Esophagus mucosa (tissue), 1 donor: ENCODE measurements around the gene EXOSC10. TPM values are rescaled to one million over a fixed set of nuclear protein-coding genes. Genes with fewer than 3 reads are reported as not detected.
"Not testable (repeated sequence)": the region's sequence is repeated elsewhere in the genome, so short reads cannot be mapped to it uniquely, and the experiment has no call there.

Experiments used
- ATAC-seq: fragments of 200-7000 bp; cut with Tn5 transposase; one replicate; pipeline ENCODE4 v1.9.1; 2020
- total RNA-seq: library from RNA; stranded (reverse); gene quantifications from one replicate; pipeline ENCODE4 v1.2.4, GENCODE V29; 2023
- donor health status: DM: yes; HTN: yes; CAD: no.

The EXOSC10 gene
- total RNA-seq, 1 donor from 2014 or later = 35.2 TPM

DNA sequence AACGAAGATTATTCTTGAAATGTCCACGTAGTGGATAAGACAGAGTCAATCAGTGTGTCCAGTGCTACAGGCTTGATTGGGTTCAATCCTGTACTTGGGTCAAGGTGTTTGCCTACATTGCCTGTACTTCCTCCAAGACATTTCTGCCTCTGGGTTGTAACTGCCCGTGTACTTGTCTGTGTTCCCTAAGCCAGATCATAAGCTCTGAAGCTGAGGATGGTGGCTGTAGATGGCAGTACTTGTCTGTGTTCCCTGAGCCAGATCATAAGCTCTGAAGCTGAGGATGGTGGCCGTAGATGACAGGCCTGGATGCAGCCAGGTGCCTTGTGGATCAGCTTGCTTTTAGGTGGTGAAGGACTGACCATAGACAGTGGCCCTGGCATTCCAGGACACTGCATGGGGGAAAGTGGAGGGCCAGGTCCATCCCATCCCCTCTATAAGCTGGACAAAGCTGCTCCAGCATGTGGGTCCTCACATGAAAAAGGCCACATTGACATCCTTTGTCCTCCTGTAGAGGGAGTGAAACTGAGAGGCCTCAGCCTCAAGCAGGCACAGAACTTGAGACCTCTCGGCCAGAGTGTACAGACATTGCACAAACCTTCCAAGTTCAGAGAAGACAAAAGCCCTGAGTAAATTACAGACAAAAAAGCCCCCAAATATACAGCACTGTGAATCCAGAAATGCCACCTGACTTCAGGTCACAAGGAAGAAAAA is 37.9 kb downstream of the EXOSC10 start:
- no peak for ATAC-seq

DNA sequence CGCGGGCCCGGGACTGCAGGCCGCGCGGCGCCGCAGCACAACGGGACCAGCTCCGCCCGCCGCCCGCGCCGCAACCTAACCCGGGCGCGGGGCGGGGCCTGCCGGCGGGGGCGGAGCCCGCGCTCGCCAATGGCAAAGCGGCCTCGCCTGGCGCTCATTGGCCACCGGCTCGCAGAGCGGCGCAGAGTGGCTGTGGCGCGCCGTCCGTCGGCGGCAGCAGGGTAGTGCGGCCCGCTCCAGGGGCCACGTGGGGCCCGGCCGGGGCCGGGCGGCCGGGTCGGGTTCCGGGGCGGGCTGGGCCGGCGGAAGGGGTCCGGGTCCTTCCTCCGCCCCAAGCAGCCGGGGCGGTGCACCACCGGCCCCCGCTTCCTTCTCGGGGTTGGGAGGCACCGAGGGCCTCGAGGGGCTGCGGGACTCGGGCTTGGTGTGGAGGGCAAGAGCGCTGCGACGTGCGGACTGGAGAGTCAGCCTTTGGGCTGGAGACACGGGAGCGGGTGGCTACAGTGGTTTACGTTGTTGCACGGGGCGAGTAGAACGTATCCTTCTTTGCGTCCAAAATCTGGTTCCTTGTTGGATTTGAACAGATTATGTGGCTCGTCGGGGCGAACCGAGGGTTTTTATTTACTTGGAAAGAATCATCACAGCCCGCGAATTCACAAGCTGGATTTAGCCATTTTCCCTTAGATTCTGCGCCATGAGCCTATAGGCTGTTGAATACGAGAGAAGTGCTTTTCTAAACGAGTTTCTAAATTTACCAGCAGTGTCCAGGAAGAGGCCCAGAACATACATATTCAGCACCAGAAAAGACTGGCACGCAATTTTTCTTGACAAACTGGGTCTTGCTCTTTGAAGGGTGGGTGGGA is 39.5 kb downstream of the EXOSC10 start, which contains the start of gene SRM:
Gene SRM, minus strand, starts transcription at position 51 of the 863 bp plus-strand sequence. CDS start 75 bp downstream, outside the sequence.
- peak; percentile 98 for ATAC-seq

DNA sequence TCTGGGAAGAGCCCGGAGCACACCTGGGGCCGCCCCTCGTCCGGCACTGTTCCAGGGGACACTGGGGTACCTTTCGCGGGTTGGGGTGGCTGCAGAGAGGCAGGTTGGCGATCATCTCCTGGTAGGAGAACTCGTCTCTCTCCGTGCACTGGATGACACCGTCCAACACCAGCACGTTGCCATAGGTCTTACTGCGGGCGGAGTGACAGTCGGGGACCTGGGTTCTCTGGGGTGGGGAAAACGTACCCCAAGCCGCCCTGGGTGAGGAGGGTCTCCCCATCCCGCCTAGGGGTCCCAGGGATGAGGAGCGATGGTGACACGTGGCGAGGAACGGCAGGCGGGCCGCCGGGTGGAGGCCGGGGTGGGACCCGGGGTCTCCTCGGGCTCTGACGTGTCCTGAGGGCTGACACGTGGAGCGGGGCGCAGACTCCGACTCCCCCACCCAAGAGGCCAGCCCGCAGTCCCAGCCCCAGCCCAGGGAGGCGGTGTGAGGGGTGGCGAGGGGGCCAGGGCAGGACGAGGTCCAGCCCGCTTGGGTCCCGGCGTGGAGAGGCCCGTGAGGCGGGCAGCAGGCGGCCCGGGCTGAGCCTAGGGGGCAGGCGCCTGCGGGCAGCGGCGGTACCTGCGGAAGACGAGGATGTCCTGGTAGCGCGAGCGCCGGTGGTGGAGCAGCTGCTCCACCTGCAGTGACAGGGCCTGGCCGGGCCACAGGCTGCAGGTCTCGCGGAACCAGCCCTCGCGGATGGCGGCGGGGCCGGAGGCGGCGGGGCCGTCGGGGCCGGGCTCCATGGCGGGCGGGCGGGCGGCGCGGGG is 40.3 kb downstream of the EXOSC10 start:
- peak; percentile 22 for ATAC-seq

DNA sequence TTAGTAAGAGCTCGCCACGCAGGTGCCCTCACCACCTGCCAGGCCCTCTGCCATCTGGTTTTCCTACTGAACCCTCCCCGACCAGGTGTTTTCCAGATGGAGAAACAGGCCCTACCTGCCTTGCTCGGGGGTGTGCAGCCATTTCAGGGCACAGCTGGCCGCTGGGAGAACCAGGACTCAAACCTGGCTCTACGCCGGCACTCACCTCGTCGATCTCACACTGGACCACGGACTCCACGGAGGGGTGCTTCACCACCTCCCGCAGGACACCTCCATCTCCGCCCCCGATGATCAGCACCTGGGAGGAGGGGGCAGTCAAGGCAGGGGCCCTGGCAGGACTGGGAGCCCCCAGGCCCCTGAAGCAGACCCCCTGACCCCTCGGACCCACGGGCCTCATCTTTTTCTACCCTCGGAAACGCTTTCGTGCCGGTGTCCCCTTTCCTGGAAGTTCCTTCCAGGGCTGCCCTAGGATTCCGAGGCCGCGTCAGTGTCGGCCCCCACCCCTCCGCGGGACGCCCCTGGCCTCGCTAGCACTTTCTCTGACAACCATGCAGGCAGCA is 41.0 kb downstream of the EXOSC10 start:
- no peak for ATAC-seq

DNA sequence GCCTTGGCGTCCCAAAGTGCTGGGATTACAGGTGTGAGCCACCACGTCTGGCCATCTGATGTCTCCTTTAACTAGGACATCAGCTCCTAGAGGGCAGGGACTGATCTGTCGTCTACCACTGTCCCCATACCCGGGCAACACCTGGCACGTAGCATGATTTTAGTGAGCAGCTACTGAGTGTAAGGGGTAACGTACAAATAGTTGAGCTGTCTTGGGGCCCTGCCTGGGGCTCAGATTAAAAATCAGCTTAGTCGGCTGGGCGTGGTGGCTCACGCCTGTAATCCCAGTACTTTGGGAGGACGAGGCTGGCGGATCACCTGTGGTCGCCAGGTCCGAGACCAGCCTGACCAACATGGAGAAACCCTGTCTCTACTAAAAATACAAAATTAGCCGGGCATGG is 41.6 kb downstream of the EXOSC10 start:
- no peak for ATAC-seq

DNA sequence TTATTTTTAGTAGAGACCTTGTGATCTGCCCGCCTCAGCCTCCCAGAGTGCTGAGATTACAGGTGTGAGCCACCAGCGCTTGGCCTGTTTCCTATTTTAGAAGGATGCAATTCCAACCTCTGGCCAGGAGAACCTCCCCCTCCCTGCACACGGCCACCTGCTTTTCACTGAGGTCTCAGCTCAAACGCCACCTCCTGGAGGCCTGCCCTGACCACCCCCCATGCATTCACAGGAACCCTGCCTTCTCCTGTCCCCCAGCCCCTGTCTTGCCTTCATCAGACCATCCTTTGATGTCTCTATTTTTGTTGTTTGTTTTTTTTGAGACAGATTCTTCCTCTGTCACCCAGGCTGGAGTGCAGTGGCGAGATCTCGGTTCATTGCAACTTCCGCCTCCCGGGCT is 42.2 kb downstream of the EXOSC10 start:
- no peak for ATAC-seq

DNA sequence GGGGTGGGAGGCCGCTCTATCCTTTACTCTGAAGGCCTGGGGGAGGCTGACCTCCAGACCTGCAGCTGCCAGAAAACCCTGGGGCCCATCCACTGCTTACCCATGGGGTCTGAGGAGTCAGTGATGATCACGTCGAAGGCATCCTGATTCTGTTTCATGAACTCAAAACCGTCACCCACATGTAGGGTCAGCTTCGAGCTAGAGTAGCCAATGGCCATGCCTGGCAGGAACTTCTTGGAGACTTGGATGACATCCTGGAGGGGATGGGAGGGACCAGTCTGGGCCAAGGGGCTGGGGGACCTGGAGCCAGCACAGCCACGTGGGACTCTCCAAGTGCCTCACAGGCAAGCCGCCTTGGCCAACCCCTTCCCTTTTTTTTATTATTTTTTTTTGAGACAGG is 43.2 kb downstream of the EXOSC10 start:
- ATAC-seq = no peak

DNA sequence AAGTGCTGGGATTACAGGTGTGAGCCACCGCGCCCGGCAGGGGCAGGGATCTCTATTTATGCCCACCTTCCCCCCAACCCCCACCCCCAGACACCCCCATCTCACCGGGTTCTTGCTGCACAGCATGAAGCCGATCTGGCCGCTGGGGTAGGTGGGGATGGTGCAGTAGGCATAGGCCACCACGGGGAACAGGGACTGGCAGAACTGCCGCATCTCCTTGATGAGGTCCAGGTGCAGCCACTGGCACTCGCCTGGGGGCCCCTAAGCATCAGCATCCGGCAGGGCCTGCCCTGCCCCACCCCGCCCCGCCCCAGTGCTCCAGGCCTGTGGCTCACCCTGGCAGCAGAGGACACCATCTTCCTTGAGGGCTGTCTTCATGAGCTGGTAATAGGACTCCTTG is 44.0 kb downstream of the EXOSC10 start:
- ATAC-seq = no peak

DNA sequence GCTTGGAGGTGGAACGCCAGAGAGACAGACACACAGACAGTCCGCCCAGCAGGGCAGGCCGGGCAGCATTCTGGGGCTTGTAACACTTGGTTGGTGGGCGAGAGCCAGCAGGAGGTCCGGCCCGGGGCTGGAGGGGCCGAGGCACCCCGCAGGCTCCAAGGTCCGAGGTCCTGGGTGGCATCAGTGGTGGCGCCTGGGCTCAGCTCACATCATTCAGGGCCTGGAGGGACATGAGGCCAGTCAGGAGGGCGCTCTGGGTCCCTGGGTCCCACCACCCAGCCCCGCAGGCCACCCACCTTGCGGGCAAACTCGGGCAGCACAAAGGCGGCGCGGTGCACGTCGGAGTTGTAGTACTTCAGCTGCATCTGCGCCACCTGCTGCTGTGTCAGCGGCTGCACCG is 45.0 kb downstream of the EXOSC10 start:
- ATAC-seq = no peak

DNA sequence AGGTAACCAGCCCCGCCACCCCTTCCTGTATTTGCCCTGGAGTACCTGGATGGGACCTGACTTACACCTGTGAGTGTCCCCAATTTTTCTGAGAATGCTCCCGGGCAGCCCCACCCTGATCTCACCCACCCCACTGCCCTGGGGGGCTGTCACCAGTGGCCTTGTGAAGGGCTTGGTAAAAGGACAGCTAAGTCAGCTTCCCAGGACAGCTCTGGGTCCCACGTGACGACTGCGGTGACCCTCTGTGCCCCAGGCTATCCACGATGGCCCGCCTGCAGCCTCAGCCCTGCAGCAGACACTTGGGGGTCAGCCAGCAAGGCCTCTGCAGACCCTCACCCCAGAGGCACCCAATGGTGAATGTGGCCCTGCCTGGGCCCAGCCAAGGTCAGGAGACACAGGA is 45.5 kb downstream of the EXOSC10 start:
- no peak for ATAC-seq

DNA sequence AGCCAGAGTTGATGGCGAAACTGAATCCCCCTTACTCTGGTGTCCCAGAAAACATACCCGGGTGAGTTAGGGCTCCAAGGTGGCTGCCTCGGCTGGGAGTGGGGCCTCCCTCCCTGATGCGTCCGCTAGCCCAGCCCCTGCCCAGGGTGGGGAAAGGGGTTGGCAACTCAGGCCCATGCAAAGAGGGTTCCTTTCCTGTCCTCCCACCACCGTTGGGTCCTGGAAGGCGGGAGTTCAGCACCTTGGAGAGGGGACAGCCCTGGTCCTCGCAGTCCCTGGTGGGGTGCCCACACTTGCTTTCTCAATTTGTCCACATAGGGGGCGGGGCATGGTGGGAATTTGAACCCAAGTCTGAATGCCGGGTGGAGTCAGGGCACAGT is 45.9 kb downstream of the EXOSC10 start:
- ATAC-seq = peak; percentile 26

DNA sequence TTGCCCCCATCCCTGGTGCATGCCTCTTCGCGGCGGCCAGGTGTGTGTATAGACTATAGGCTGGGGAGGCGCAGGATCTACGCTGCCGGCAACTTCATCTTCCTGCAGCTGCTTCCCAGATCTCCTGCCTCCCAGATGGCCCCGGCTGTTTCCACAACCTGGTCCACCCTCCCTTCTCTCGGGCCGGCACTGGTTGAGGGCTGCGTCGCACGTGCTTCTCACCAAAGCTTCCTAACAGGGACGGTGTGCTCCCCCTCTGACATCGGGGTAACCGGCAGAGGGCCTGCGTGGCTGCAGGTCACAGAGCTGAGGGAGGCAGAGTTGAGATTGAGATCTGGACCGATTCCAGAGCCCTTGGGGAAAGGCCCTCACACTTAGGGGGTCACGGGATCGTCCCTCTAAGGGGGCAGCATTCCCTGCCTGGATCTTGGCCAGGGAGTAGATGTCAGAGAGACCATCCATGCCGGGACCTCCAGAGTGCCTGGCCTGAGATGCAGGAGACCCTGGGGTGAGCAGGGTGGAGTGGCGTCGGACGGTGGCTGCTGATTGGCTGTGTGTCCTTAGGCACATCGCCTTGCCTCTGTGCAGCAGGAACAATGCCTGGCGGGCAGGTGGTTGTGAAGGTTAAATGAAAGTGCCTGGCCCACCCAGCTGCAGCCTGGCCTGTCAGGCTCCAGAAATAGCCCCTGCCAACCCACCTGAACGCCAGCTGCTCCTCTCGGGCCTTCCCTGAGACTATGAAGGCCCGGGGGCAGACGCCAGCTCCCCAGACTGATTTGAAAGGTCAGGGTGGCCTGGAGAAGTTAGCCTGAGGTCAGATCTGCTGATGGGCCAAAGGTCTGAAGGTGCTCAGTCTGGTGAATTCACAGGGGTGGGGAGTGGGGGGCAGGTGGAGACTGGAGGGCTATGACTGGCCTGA is 46.6 kb downstream of the EXOSC10 start:
- ATAC-seq = peak; percentile 25

DNA sequence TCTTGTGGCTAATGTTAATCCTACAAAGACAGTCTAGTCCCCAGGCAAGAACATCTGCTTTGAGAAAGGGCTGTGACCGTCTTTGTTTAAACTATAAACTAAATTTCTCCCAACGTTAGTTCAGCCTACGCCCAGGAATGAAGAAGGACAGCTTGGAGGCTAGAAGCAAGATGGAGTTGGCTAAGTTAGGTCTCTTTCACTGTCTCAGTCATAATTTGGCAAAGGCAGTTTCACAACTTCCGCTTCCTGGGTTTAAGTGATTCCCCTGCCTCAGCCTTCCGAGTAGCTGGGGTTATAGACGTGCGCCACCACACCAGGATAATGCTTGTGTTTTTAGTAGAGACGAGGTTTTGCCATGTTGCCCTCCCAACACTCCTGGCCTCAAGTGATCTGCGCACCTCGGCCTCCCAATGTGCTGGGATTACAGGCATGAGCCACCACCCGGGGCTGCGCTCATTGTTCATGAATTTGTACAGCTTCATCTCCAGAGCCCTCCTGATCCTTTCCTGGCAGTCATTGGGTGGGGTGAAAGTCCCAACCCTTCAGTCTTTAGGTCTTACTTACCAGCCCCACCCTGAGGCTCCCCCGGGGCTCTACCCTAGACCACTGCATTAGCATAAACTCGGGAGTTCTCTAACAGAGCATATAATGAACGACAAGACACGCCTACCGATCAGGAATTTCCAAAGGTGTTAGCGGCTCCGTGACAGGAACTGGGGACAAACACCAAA is 47.7 kb downstream of the EXOSC10 start:
- peak; percentile 19 for ATAC-seq

DNA sequence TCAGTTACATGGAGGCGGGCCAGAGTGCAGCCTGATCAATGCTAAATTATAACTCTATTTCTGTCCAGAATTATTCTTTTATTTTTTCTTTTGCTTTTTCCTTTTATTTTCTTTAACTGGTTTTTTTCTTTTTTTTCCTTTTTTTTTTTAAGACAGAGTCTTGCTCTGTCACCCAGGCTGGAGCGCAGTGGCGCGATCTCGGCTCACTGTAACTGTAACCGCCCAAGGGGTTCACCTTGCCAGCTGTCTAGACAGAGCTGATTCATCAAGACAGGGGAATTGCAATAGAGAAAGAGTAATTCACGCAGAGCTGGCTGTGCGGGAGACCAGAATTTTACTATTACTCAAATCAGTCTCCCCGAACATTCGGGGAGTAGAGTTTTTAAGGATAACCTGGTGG is 48.5 kb downstream of the EXOSC10 start:
- not testable (repeated sequence) for ATAC-seq

DNA sequence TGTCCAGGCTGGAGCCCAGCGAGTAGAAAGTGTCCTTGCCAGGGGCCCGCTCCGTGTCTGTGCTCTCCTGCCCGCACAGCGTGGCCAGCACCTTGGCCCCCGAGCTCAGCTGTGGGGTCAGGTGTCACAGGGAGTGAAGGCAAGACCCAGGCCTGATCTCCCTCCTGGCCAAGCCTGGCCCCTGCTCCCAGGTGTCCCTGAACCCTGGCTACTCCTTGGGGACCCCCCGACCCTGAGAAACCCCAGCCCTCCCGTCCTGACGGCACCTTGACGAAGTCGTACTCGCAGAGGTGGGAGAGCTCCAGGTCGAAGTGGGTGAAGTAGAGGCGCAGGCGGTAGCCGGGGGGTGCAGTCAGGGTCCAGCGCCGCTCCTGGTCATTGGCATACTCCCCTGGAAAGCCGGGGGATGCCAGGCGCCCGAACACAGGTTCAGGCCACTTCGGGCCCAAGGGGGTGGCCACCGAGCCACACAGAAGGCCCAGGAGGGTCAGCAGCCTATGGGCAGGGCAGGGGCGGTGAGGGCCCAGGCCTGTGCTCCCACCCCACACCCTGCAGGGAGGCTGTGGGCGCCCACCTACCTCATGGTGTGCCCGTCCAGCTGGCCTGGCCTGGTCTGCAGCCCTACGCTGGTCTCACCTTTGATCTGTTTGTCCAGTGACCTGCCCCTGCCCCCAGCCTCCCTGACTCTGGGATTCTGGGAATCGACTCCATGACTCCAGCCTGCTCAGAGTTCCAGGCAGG is 52.9 kb downstream of the EXOSC10 start, which contains the start of gene MASP2:
Gene MASP2, minus strand, starts transcription at position 615 of the 741 bp plus-strand sequence. Its CDS starts 32 bp downstream, at position 583.
- ATAC-seq = peak; percentile 20

DNA sequence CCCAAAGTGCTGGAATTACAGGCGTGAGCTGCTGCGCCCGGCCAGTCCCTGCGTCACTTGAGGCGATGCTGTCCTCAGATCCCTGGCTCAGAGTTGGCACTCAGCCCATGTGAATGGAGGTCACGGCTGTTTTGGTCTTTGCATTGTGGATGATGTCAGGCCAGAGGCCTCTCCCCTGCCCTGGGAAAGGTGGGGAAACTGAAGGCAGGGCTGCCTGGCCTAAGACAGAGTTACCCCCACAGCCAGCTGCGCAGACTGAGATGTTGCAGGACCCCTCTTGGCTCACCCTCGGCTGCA is 53.5 kb downstream of the EXOSC10 start:
- no peak for ATAC-seq

DNA sequence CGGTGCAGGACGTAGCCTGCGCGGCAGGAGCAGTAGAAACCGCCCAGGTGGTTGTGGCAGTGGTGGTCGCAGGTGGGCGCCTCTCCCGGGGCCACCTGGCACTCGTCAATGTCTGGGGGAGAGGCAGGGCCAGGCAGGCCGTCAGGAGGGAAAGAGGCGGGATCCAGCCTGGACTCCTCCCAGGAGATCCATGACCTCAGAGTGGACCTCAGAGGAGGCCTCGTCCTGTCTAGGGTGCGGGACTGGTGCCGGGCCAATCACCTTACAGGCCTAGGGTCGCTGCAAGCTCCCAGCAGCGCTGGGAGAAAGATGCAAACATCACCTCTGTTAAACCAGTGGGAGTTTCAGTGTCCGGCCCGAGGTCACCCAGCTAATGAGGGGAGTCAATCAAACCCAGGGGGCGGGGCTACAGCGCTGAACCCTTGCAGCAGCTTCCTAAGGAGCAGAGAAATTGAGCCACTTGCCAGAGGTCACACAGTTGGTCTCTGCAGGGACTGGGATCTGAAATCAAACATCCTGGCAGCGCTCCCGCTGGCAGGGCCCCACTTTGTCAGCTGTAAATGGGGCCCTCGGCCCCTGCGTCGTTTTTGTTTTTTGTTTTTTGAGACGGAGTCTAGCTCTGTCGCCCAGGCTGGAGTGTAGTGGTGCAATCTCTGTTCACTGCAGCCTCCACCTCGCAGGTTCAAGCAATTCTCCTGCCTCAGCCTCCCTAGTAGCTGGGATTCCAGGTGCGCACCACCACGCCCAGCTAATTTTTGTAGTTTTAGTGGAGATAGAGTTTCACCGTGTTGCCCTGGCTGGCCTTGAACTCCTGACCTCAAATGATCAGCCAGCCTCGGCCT is 54.0 kb downstream of the EXOSC10 start:
- ATAC-seq = no peak

DNA sequence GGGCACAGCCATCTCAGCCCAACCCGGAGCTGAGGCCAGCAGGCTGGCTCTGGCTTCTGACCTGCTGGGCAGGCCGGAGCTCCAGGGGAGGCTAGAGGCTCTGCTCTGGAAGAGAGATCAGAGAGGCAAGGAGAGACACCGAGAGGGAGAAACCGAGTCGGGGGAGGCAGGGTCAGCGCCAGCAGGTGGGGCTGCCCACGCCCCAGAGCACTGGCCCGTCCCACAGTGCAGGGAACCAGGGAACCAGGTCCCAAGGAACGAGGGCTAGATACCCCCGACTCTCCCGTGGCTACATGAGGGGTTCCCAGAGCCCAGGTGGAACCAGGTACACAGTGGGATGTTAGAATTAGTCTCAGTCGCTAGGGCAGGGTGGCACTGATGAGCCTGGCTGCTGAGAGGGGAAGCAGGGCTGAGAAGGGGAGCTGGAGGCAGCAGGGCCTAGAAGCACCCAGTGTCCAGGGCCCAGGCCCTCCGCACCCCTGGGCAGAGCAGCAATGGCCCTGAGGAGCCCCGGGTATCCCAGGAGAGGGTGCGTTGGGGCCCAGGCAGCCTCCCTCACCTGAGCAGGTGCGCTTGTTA is 54.7 kb downstream of the EXOSC10 start:
- peak; percentile 7 for ATAC-seq
